GM12892 (cell line): Measurements from ENCODE around the gene TEX12.

Experiments used
- POLR2A ChIP-seq: IDR thresholded peaks from 2 replicates; pipeline ENCODE4 v1.6.1; 2011; ENCODE audit warnings: low read depth, low read length, control low read depth
- POLR2AphosphoS5 ChIP-seq: IDR thresholded peaks from 2 replicates; pipeline ENCODE4 v1.6.1; 2011; ENCODE audit warnings: low read depth, low read length, control low read depth
- TAF1 ChIP-seq: IDR thresholded peaks from 2 replicates; pipeline ENCODE4 v1.6.1; 2011; ENCODE audit warnings: low read depth, mild to moderate bottlenecking, control low read depth, low read length, borderline replicate concordance

DNA sequence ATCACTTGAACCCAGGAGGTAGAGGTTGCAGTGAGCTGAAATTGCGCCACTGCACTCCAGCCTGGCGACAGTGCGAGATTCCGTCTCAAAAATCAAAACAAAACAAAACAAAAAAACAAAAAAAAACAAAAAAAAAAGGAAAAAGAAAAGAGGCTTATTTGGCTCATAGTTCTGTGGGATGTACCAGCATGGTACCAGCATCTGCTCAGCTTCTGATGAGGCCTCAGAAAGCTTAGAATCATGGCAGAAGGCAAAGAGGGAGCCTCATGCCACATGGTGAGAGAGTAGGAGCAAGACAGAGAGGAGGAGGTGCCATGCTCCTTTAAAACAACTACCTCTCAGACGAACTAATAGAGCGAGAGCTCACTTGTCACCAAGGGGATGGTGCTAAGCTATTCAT is 48.4 kb downstream of the TEX12 start:
- no peak for TF ChIP-seq POLR2A
- no peak for TF ChIP-seq POLR2AphosphoS5
- no peak for TF ChIP-seq TAF1
